ACHN (cell line): ENCODE data around the gene LRRC8D.
A peak's percentile ranks its signal among the peaks of the same experiment; 100 is the strongest.

Source experiments
- DNase-seq: peaks from one replicate; pipeline ENCODE4 v3.0.0-alpha.2; 2015
- in situ Hi-C: cut with HindIII; loops from 2 replicates; pipeline ENCODE4 v1.10.0; 2017; ENCODE audit warnings: low sequenced_read_pairs, low pct_ligation_motif_present, low pct_unique_long_range_greater_than_20kb

LRRC8D gene

GRCh38 chr1:89941110-89941766 is 120.4 kb downstream of the LRRC8D start:
- in situ Hi-C loops, result no loop called here
- no peak for DNase-seq

GRCh38 chr1:89942014-89942413 is 121.2 kb downstream of the LRRC8D start:
- in situ Hi-C loops, result no loop called here
- no peak for DNase-seq

GRCh38 chr1:89942825-89943658 is 122.2 kb downstream of the LRRC8D start:
- in situ Hi-C loops, result no loop called here
- no peak for DNase-seq

- in situ Hi-C loops, result no loop called here
- no peak for DNase-seq
These were observed 123.3 kb downstream of the LRRC8D start for GRCh38 chr1:89943846-89944781.

- peak; percentile 18 for DNase-seq
- in situ Hi-C loops, result no loop called here
These were observed 125.1 kb downstream of the LRRC8D start for GRCh38 chr1:89945852-89946476.

- in situ Hi-C loops, result no loop called here
These were observed 125.7 kb downstream of the LRRC8D start for GRCh38 chr1:89946532-89946931.

GRCh38 chr1:89948722-89949345 is 128.0 kb downstream of the LRRC8D start:
- in situ Hi-C loops, result no loop called here
- DNase-seq, result no peak

More at GRCh38 chr1:89946532-89946931, 125.7 kb downstream of the LRRC8D start:
- DNase-seq, result no peak

GRCh38 chr1:89949991-89950624 is 129.3 kb downstream of the LRRC8D start:
- no peak for DNase-seq
- in situ Hi-C loops, result no loop called here

GRCh38 chr1:89950703-89951102 is 129.9 kb downstream of the LRRC8D start:
- in situ Hi-C loops, result no loop called here
- DNase-seq, result no peak

GRCh38 chr1:89951766-89952604 is 131.2 kb downstream of the LRRC8D start:
- DNase-seq, result peak; percentile 79
- in situ Hi-C loops, result no loop called here

GRCh38 chr1:89952605-89953130 is 131.8 kb downstream of the LRRC8D start:
- DNase-seq, result no peak
- in situ Hi-C loops, result no loop called here

GRCh38 chr1:89953131-89953626 is 132.3 kb downstream of the LRRC8D start:
- in situ Hi-C loops, result no loop called here
- DNase-seq, result peak; percentile 84

- in situ Hi-C loops, result no loop called here
- no peak for DNase-seq
These were observed 133.1 kb downstream of the LRRC8D start for GRCh38 chr1:89953929-89954328.

- DNase-seq, result no peak
- in situ Hi-C loops, result no loop called here
These were observed 133.6 kb downstream of the LRRC8D start for GRCh38 chr1:89954401-89954800.

- in situ Hi-C loops, result no loop called here
- DNase-seq, result no peak
These were observed 134.7 kb downstream of the LRRC8D start for GRCh38 chr1:89955311-89956205.

GRCh38 chr1:89957107-89957506 is 136.3 kb downstream of the LRRC8D start:
- in situ Hi-C loops, result no loop called here

More at GRCh38 chr1:89957107-89957506, 136.3 kb downstream of the LRRC8D start:
- DNase-seq, result no peak
